H1 (cell line): ENCODE measurements around the gene SELENOO. TPM values are rescaled to one million over a fixed set of nuclear protein-coding genes. Genes with fewer than 3 reads are reported as not detected.

Experiments
- CTCF ChIA-PET: fragments of 300-600 bp; sonication (Branson Sonifier 250); formaldehyde crosslinking; loops from one replicate; lab custom pipeline; 2021; ENCODE audit not compliant: partially characterized antibody; lab: Charles Lee
- POLR2A ChIA-PET: fragments of 300-600 bp; sonication (Branson Sonifier 250); formaldehyde crosslinking; loops from one replicate; lab custom pipeline; 2021; ENCODE audit warnings: inconsistent platforms; ENCODE audit not compliant: partially characterized antibody; lab: Charles Lee
- DNase-seq, 2 experiments: peaks; one replicate each; pipeline versions ENCODE4 v3.0.0 to v3.0.0-alpha.2; 2010 to 2022; ENCODE audit warnings: low spot score in 2 of 2, low read depth in 1 of 2, mixed read lengths in 1 of 2
- FAIRE-seq: peaks from 2 replicates; lab custom pipeline; 2011; peaks lifted over from hg19 to GRCh38; lab: Jason Lieb, UNC
- H2AFZ ChIP-seq: 2 replicates; pipeline ENCODE4 v1.8.1; 2012; ENCODE audit warnings: low read length, inconsistent platforms
- H2AK5ac ChIP-seq: 2 replicates; pipeline ENCODE4 v1.6.1; 2013; ENCODE audit warnings: low read depth, low read length
- H2BK120ac ChIP-seq: replicated peaks from 2 replicates; pipeline ENCODE3; 2013; ENCODE audit warnings: low read depth, low read length, inconsistent platforms
- H2BK12ac ChIP-seq: 2 replicates; pipeline ENCODE4 v1.6.1; 2013; ENCODE audit warnings: low read depth, low read length
- H2BK15ac ChIP-seq: 2 replicates; pipeline ENCODE4 v1.6.1; 2013; ENCODE audit warnings: low read length
- H2BK20ac ChIP-seq: 2 replicates; pipeline ENCODE4 v1.6.1; 2013; ENCODE audit warnings: low read length
- H2BK5ac ChIP-seq: 2 replicates; pipeline ENCODE4 v1.6.1; 2013; ENCODE audit warnings: low read depth, low read length
- H3K14ac ChIP-seq: 2 replicates; pipeline ENCODE4 v1.6.1; 2013; ENCODE audit warnings: inconsistent platforms; ENCODE audit not compliant: insufficient read length
- H3K18ac ChIP-seq: 2 replicates; pipeline ENCODE4 v1.6.1; 2013; ENCODE audit warnings: low read length; ENCODE audit errors: extremely low read depth
- H3K23ac ChIP-seq: 2 replicates; pipeline ENCODE4 v1.6.1; 2013; ENCODE audit warnings: inconsistent platforms; ENCODE audit not compliant: insufficient read length
- H3K23me2 ChIP-seq: 2 replicates; pipeline ENCODE4 v1.6.1; 2013; ENCODE audit warnings: low read depth, low read length
- H3K27ac ChIP-seq: 2 replicates; pipeline ENCODE4 v1.6.1; 2011; ENCODE audit warnings: low read depth, low read length, inconsistent platforms
- H3K27me3 ChIP-seq, 4 experiments: replicated peaks in 1 of 4; 1 replicate in 1 of 4; 2 replicates in 3 of 4; pipeline versions ENCODE4 v1.6.1 to v1.8.1; 2011 to 2013; ENCODE audit warnings: low read length in 3 of 4, mild to moderate bottlenecking in 3 of 4, inconsistent platforms in 2 of 4, mixed read lengths in 2 of 4, moderate library complexity in 1 of 4; ENCODE audit not compliant: control insufficient read depth in 3 of 4, insufficient read depth in 3 of 4; ENCODE audit errors: extremely low read depth in 1 of 4
- H3K36me3 ChIP-seq, 4 experiments: 2 replicates each; pipeline versions ENCODE4 v1.6.1 to v1.8.1; 2011 to 2013; ENCODE audit warnings: mild to moderate bottlenecking in 4 of 4, low read length in 3 of 4, moderate library complexity in 2 of 4, control low read depth in 1 of 4, inconsistent platforms in 1 of 4; ENCODE audit not compliant: insufficient read depth in 4 of 4, control insufficient read depth in 2 of 4
- H3K4ac ChIP-seq: replicated peaks from 2 replicates; pipeline ENCODE3; 2013; ENCODE audit warnings: low read length, low read depth, mixed read lengths, inconsistent platforms; ENCODE audit not compliant: insufficient read length
- H3K4me1 ChIP-seq, 4 experiments: replicated peaks in 1 of 4; 1 replicate in 1 of 4; 2 replicates in 3 of 4; pipeline versions ENCODE4 v1.6.1 to v1.8.1; 2011 to 2013; ENCODE audit warnings: low read length in 3 of 4, inconsistent platforms in 2 of 4, mixed read lengths in 1 of 4; ENCODE audit not compliant: insufficient read depth in 4 of 4, control insufficient read depth in 3 of 4
- H3K4me2 ChIP-seq, 2 experiments: 2 replicates each; pipeline versions ENCODE4 v1.6.1 to v1.8.1; 2011 to 2013; ENCODE audit warnings: low read depth in 2 of 2, low read length in 2 of 2, control low read depth in 1 of 2, inconsistent platforms in 1 of 2, mild to moderate bottlenecking in 1 of 2; ENCODE audit not compliant: insufficient read depth in 1 of 2
- H3K4me3 ChIP-seq, 4 experiments: fragments of 200-600, 300-600 bp in 1 of 4; sonication (generic), shearing (Covaris generic), sonication (Bioruptor Twin) in 1 of 4; 2 replicates each; pipeline versions ENCODE4 v1.5.1 to v1.8.1; 2011 to 2016; ENCODE audit warnings: low read length in 4 of 4, low read depth in 3 of 4, control low read depth in 2 of 4, inconsistent platforms in 2 of 4, mild to moderate bottlenecking in 2 of 4, mixed read lengths in 1 of 4, moderate library complexity in 1 of 4; ENCODE audit not compliant: insufficient read depth in 2 of 4; ENCODE audit errors: extremely low read depth in 1 of 4
- H3K56ac ChIP-seq: replicated peaks from 2 replicates; pipeline ENCODE3; 2013; ENCODE audit warnings: low read depth, mild to moderate bottlenecking, mixed read lengths, low read length, inconsistent platforms; ENCODE audit not compliant: insufficient read length
- H3K79me1 ChIP-seq: 2 replicates; pipeline ENCODE4 v1.6.1; 2013; ENCODE audit warnings: low read depth, low read length, control low read depth
- H3K79me2 ChIP-seq, 2 experiments: 2 replicates each; pipeline versions ENCODE4 v1.6.1 to v1.8.1; 2012 to 2013; ENCODE audit warnings: low read length in 2 of 2, mild to moderate bottlenecking in 2 of 2, inconsistent platforms in 1 of 2; ENCODE audit not compliant: insufficient read depth in 2 of 2, control insufficient read depth in 1 of 2
- H3K9ac ChIP-seq, 4 experiments: replicated peaks in 1 of 4; 1 replicate in 1 of 4; 2 replicates in 3 of 4; pipeline versions ENCODE4 v1.6.1 to v1.8.1; 2011 to 2013; ENCODE audit warnings: low read depth in 3 of 4, low read length in 3 of 4, control low read depth in 2 of 4, mild to moderate bottlenecking in 2 of 4, moderate library complexity in 2 of 4, inconsistent platforms in 1 of 4; ENCODE audit errors: extremely low read depth in 1 of 4
- H3K9me3 ChIP-seq, 2 experiments: 2 replicates each; pipeline versions ENCODE4 v1.6.1 to v1.8.1; 2012 to 2013; ENCODE audit warnings: mild to moderate bottlenecking in 2 of 2, moderate library complexity in 2 of 2, control low read depth in 1 of 2, inconsistent platforms in 1 of 2, low read depth in 1 of 2, low read length in 1 of 2, mixed read lengths in 1 of 2; ENCODE audit not compliant: insufficient read depth in 2 of 2
- H4K20me1 ChIP-seq, 2 experiments: replicated peaks in 1 of 2; 2 replicates each; pipeline versions ENCODE3 to v1.8.1; 2011 to 2013; ENCODE audit warnings: inconsistent platforms in 2 of 2, low read length in 2 of 2, mild to moderate bottlenecking in 1 of 2; ENCODE audit not compliant: insufficient read depth in 2 of 2, control insufficient read depth in 1 of 2
- H4K5ac ChIP-seq: 2 replicates; pipeline ENCODE4 v1.6.1; 2013; ENCODE audit warnings: low read length, low read depth, mixed read lengths, inconsistent platforms; ENCODE audit not compliant: insufficient read length
- H4K8ac ChIP-seq: 2 replicates; pipeline ENCODE4 v1.8.0; 2013; ENCODE audit warnings: mild to moderate bottlenecking, moderate library complexity, low read length, inconsistent platforms; ENCODE audit not compliant: insufficient read depth; ENCODE audit errors: extremely low read depth
- H4K91ac ChIP-seq: replicated peaks from 2 replicates; pipeline ENCODE3; 2013; ENCODE audit warnings: low read length, mixed read lengths, inconsistent platforms; ENCODE audit not compliant: insufficient read length
- ATF2 ChIP-seq: IDR thresholded peaks from 2 replicates; pipeline ENCODE4 v1.6.1; 2012; ENCODE audit warnings: low read length, inconsistent platforms
- KDM1A ChIP-seq: fragments of 200-600, 300-600 bp; sonication (generic); IDR thresholded peaks from 2 replicates; pipeline ENCODE4 v1.7.1; 2016; ENCODE audit warnings: mild to moderate bottlenecking, low read length, borderline replicate concordance
- KDM5A ChIP-seq: fragments of 200-600 bp; IDR thresholded peaks from 2 replicates; pipeline ENCODE4 v1.7.1; 2012; ENCODE audit warnings: mild to moderate bottlenecking, low read length, inconsistent platforms, mixed read lengths
- MAFK ChIP-seq: IDR thresholded peaks from 2 replicates; pipeline ENCODE4 v1.6.1; 2012; ENCODE audit warnings: low read depth, mild to moderate bottlenecking, improper control_type of control experiment, low read length
- NRF1 ChIP-seq: IDR thresholded peaks from 2 replicates; pipeline ENCODE4 v1.6.1; 2011; ENCODE audit warnings: mild to moderate bottlenecking, low read depth, low read length, improper control_type of control experiment
- POLR2A ChIP-seq, 2 experiments: IDR thresholded peaks; 1 replicate in 1 of 2; 2 replicates in 1 of 2; pipeline ENCODE4 v1.6.1; 2011; ENCODE audit warnings: low read depth in 2 of 2, low read length in 2 of 2, mild to moderate bottlenecking in 2 of 2; ENCODE audit errors: control extremely low read depth in 1 of 2
- POLR2AphosphoS5 ChIP-seq: IDR thresholded peaks from 2 replicates; pipeline ENCODE4 v1.6.1; 2011; ENCODE audit warnings: low read depth, low read length
- RBBP5 ChIP-seq: IDR thresholded peaks from 2 replicates; pipeline ENCODE4 v1.7.1; 2012; ENCODE audit warnings: low read depth, mild to moderate bottlenecking, inconsistent platforms, low read length, moderate library complexity, borderline replicate concordance
- SIN3A ChIP-seq, 2 experiments: IDR thresholded peaks in 1 of 2; conservative IDR thresholded peaks in 1 of 2; 2 replicates each; pipeline ENCODE4 v1.6.1; 2011 to 2012; ENCODE audit warnings: low read length in 2 of 2, improper control_type of control experiment in 1 of 2, low read depth in 1 of 2, mild to moderate bottlenecking in 1 of 2
- SIRT6 ChIP-seq: IDR thresholded peaks from one replicate; pipeline ENCODE4 v1.7.1; 2012; ENCODE audit warnings: low read length, inconsistent platforms
- SIX5 ChIP-seq: IDR thresholded peaks from 2 replicates; pipeline ENCODE4 v1.6.1; 2011; ENCODE audit warnings: mild to moderate bottlenecking, low read depth, low read length
- SP4 ChIP-seq: IDR thresholded peaks from 2 replicates; pipeline ENCODE4 v1.6.1; 2012; ENCODE audit warnings: low read length, inconsistent platforms
- SRF ChIP-seq: IDR thresholded peaks from 2 replicates; pipeline ENCODE4 v1.6.1; 2011; ENCODE audit warnings: mild to moderate bottlenecking, low read depth, low read length, moderate library complexity
- WGBS, 2 experiments: shearing (Covaris generic) in 1 of 2; methylation state at CpG; one replicate each; pipeline versions ENCODE4 v1.1.6 to v1.1.7; 2013 to 2015; ENCODE audit warnings: low lambda C conversion rate in 2 of 2, mixed read lengths in 2 of 2, inconsistent platforms in 1 of 2, low coverage in 1 of 2, missing lambda C conversion rate in 1 of 2; ENCODE audit not compliant: insufficient replicate concordance in 2 of 2, insufficient coverage in 1 of 2, insufficient read length in 1 of 2; ENCODE audit errors: extremely low coverage in 1 of 2, missing lambda C conversion rate in 1 of 2; 5-methylcytosine and 5-hydroxymethylcytosine counted together
- polyA plus RNA-seq, 7 experiments: library from polyadenylated mRNA; depleted of rRNA in 3 of 7; stranded (reverse) in 5 of 7; unstranded in 2 of 7; fragments of >200 nt in 5 of 7; fragments of 200-250 nt in 2 of 7; gene quantifications; 1 replicate in 5 of 7; 2 replicates in 1 of 7; 4 replicates in 1 of 7; pipeline versions ENCODE4 v1.2.1 to v1.2.3, GENCODE V29; 2011 to 2013; ENCODE audit warnings: missing spikeins in 2 of 7, mixed read lengths in 2 of 7
- total RNA-seq: library from RNA; stranded (reverse); fragmentation: NEBNext Ultra II Directional; extraction: Animal tissue kit (Norgen Biotek cat#: 25700); gene quantifications from 2 replicates; pipeline ENCODE4 v1.2.1, GENCODE V29; 2021

Gene SELENOO
- total and polyA plus RNA-seq, 2 of the 8 experiments (the other 6 are each of a cell fraction or from before 2014, with no cell fraction given) = 18.6 to 25.1 TPM

GRCh38 chr22:50255607-50256006, 54.8 kb downstream of the SELENOO start:
- H4K20me1 ChIP-seq = peaks cover 5 to 12% of the 10 kb centered on the region in 2 experiments
- H3K9me3 ChIP-seq = no peaks in the 10 kb centered on the region
- H3K27me3 ChIP-seq = peaks cover 1 to 7% (median 6%) of the 10 kb centered on the region in 4 experiments; a peak in 6 of 7 replicates
- TF ChIP-seq POLR2AphosphoS5 (no peak), KDM1A (no peak), POLR2A (IDR thresholded peaks at IDR 0.05; ENCODE audit: control extremely low read depth in 1 of 2, low read depth in 2 of 2, low read length in 2 of 2) (no peak), SRF (no peak), SIX5 (no peak), NRF1 (no peak), SIRT6 (no peak), SIN3A (conservative IDR thresholded peaks at IDR 0.05 in 1 of 2, IDR thresholded peaks at IDR 0.05 in 1 of 2; ENCODE audit: low read depth in 1 of 2, low read length in 2 of 2) (no peak), SP4 (no peak), RBBP5 (no peak), KDM5A (no peak), MAFK (no peak), ATF2 (no peak)
- TF ChIP-seq, all 59 proteins: peak for 0
- Histone ChIP-seq H3K56ac (no peak overlapping the region), H3K14ac (no peak overlapping the region), H3K18ac (no peak overlapping the region), H3K4ac (no peak overlapping the region), H2BK120ac (no peak overlapping the region), H3K4me1 (peaks cover 0 to 4% (median 3%) of the 10 kb centered on the region in 4 experiments; a peak in 4 of 7 replicates), H2BK15ac (no peak overlapping the region), H3K9ac (no peak overlapping the region), H4K5ac (no peak overlapping the region), H2BK20ac (no peak overlapping the region), H2BK5ac (no peak overlapping the region), H3K36me3 (no peaks in the 10 kb centered on the region), H2BK12ac (no peak overlapping the region), H3K79me2 (no peaks in the 10 kb centered on the region), H3K23ac (no peak overlapping the region), H4K8ac (no peak overlapping the region), H4K91ac (no peak overlapping the region), H3K79me1 (no peaks in the 10 kb centered on the region), H3K4me2 (no peak overlapping the region), H2AK5ac (no peak overlapping the region), H3K27ac (no peak overlapping the region), H2AFZ (no peak overlapping the region), H3K23me2 (peaks cover 9% of the 10 kb centered on the region; the same call in 1 of the 2 replicates), H3K4me3 (no peak overlapping the region)
- DNase-seq = no peak
- ChIA-PET POLR2A (interaction anchor here (1.1 kb wide), 1 partner anchor 63 kb away, joined by 3 read pairs; no protein-coding TSS in a partner anchor), CTCF (interaction anchor here (1.3 to 1.4 kb wide), 2 partner anchors 85 to 86 kb away, joined by 3 to 7 read pairs; no protein-coding TSS in a partner anchor)
- 92% methylated on average over 16 of the region's 17 CpGs; no CpG with 5 or more reads in 1 of the 2 experiments for WGBS, 2 experiments
- FAIRE-seq = no peak
